ENCODE measurements around the gene HSD17B10.
"Not testable (repeated sequence)": the region's sequence is repeated elsewhere in the genome, so short reads cannot be mapped to it uniquely, and the experiment has no call there.

The HSD17B10 gene

GRCh38 chrX:53437206-53437605 lies 3.0 kb upstream of the HSD17B10 start:
- no peak for DNase-seq (ENCODE audit: low spot score)

GRCh38 chrX:53435997-53436396 lies 1.8 kb upstream of the HSD17B10 start:
- peak; percentile 55 for DNase-seq (ENCODE audit: low spot score)

- DNase-seq (ENCODE audit: low spot score), result no peak
Observed at GRCh38 chrX:53430231-53430630, 3.9 kb downstream of the HSD17B10 start.

GRCh38 chrX:53429755-53430154 lies 4.4 kb downstream of the HSD17B10 start:
- DNase-seq (ENCODE audit: low spot score), result no peak

GRCh38 chrX:53422861-53423306 lies 11.3 kb downstream of the HSD17B10 start, which contains the start of gene RIBC1:
TSS of gene RIBC1 (plus strand) at chrX:53422873. CDS start at chrX:53426277, 3,404 bp downstream.
- DNase-seq (ENCODE audit: low spot score), result no peak

GRCh38 chrX:53422086-53422860 lies 11.9 kb downstream of the HSD17B10 start, which contains the start of gene SMC1A:
TSS of gene SMC1A (minus strand) at chrX:53422654. CDS start at chrX:53422600, 54 bp downstream.
- DNase-seq (ENCODE audit: low spot score), result peak; percentile 93

GRCh38 chrX:53421772-53422085 lies 12.4 kb downstream of the HSD17B10 start:
- DNase-seq (ENCODE audit: low spot score), result no peak

- DNase-seq (ENCODE audit: low spot score), result no peak
Observed at GRCh38 chrX:53421125-53421524, 13.0 kb downstream of the HSD17B10 start.

- not testable (repeated sequence) for DNase-seq (ENCODE audit: low spot score)
Observed at GRCh38 chrX:53420351-53420750, 13.8 kb downstream of the HSD17B10 start.

GRCh38 chrX:53412446-53412845 lies 21.7 kb downstream of the HSD17B10 start:
- DNase-seq (ENCODE audit: low spot score), result no peak

GRCh38 chrX:53403535-53403934 lies 30.6 kb downstream of the HSD17B10 start:
- DNase-seq (ENCODE audit: low spot score), result no peak

- DNase-seq (ENCODE audit: low spot score), result no peak
Observed at GRCh38 chrX:53398216-53398615, 36.0 kb downstream of the HSD17B10 start.

- DNase-seq (ENCODE audit: low spot score), result no peak
Observed at GRCh38 chrX:53395605-53396298, 38.4 kb downstream of the HSD17B10 start.

- DNase-seq (ENCODE audit: low spot score), result no peak
Observed at GRCh38 chrX:53383376-53384076, 50.6 kb downstream of the HSD17B10 start.

All from GM03348 (cell line).